ENCODE data around the gene ATG5.
A peak's percentile ranks its signal among the peaks of the same experiment; 100 is the strongest.

Gene ATG5

DNA sequence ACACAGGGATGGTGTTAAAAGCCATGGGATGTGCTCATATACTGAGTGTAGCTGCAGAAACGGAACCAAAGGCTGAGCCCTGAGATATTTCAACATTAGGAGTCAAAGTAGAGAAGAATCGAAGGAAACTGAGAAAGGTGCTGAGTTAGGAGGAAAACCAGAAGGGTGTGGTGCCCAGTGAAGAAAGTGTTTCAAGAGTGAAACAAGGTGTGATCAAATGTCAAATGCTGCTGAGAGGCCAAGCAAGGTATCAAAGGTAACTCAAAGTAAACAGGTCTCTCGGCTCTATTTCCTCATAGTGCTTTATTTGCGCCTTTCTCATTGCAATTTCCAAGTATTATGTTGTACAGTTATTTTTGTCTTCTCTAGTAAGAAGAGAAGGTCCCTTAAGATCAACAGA lies 145.4 kb downstream of the ATG5 start:
- Mint-ChIP-seq H3K4me1 (ENCODE audit: low read depth) (peaks cover 28% of the 10 kb centered on the region), H3K4me3 (no peak overlapping the region), H3K36me3 (ENCODE audit: low read depth) (peaks cover 23% of the 10 kb centered on the region), H3K27ac (no peak overlapping the region), H3K27me3 (ENCODE audit: low read depth) (no peaks in the 10 kb centered on the region), H3K9me3 (peaks cover 5% of the 10 kb centered on the region)

DNA sequence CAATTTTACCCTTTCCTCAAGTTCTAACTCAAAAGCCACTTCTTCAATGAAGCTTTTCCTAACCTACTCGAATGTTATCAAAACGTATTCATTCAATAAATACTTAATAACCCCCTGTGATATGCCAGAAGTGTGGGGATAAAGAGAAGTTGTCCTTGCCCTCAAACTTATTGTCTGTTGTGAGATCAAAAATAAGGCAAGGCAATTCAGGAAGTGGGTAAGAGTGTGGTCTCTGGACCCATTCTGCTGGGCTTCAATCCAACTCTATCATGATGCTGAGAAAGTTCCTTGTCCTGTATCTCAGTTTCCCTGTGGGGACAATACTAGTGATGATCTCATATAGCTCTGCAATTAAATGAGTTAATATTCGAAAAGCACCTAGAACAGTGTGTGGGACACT lies 146.7 kb downstream of the ATG5 start:
- Mint-ChIP-seq H3K4me1 (ENCODE audit: low read depth) (peaks cover 25% of the 10 kb centered on the region), H3K4me3 (no peak overlapping the region), H3K27me3 (ENCODE audit: low read depth) (no peaks in the 10 kb centered on the region), H3K9me3 (peaks cover 5% of the 10 kb centered on the region), H3K36me3 (ENCODE audit: low read depth) (peaks cover 24% of the 10 kb centered on the region), H3K27ac (no peak overlapping the region)

- H3K27ac Mint-ChIP-seq, result no peak overlapping the region
- H3K9me3 Mint-ChIP-seq, result peaks cover 5% of the 10 kb centered on the region
- H3K27me3 Mint-ChIP-seq (ENCODE audit: low read depth), result no peaks in the 10 kb centered on the region
- H3K36me3 Mint-ChIP-seq (ENCODE audit: low read depth), result peaks cover 19% of the 10 kb centered on the region
- peaks cover 24% of the 10 kb centered on the region for H3K4me1 Mint-ChIP-seq (ENCODE audit: low read depth)
- no peak overlapping the region for H3K4me3 Mint-ChIP-seq
Measured at GRCh38 chr6:106177786-106178185, 147.8 kb downstream of the ATG5 start.

DNA sequence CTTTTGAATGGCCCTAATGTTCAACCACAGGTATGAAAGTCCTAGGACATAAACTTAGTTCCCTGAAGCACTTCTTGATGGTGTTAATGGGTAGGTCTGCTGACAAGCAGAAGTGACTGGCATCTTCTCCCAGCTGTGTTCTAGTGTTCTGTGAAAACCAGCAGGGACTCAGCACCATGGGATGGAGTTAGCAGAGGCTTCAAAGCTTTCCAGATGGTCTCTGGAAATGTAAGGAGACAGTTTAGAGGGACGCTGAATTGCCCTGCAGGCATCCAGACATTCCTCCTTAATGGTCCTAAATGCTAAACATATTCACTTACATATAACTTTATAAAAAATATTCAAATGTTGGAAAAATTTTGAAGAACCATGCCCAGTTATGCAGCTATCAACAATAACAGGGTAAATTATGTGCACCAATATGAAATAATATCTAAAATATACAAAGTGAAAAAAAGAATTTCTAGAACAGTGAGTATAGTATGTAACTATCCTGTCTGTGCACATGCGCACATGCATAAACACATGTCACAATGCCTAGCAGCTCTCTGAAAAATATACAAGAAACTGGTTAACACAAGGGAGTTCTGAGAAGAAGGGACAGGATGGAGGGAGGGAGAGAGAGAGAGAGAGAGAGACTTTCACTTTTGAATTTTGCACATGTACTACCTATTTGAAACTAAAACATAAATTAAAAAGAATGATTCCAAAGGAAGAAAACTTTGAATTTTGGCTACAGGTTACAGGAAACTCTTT lies 152.3 kb downstream of the ATG5 start:
- H3K27me3 Mint-ChIP-seq (ENCODE audit: low read depth), result no peaks in the 10 kb centered on the region
- peaks cover 5% of the 10 kb centered on the region for H3K9me3 Mint-ChIP-seq
- H3K4me3 Mint-ChIP-seq, result peak overlapping the region; percentile 3
- peaks cover 33% of the 10 kb centered on the region for H3K4me1 Mint-ChIP-seq (ENCODE audit: low read depth)
- peaks cover 17% of the 10 kb centered on the region for H3K36me3 Mint-ChIP-seq (ENCODE audit: low read depth)
- H3K27ac Mint-ChIP-seq, result peak overlapping the region; percentile 24

DNA sequence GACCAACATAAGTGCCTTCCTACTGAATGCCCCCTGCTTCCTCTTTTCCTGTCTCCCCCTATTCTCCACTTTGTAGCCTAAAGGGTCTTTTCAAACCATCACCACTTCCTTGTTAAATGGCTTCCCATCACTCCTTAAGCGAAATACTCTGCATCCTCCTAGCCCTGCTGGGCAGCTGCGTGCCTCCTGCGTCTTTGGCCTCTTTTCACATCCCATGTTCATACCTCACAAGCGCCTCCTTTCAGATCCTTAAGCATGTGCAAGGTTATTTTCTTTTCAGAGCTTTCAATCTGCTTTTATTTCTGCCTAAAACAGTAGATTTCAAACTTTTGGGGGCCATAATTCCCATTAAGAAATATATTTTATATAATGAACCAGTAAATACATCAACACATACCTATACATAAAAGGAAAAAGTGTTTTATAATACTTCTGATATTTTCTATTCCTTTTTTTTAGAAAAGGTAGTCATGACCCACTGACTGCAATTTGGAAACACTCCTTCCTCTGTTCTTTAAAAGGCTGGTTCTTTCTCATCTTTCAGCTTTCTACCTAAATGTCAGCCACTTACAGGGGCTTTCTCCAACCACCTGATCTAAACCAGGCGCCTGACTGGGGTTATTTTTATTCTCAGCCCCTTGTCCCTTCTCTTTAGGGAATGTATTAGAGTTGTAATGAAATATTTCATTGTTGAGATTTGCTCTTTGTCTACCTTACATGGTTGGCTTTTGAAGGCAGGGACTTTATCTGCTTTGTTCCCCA lies 155.3 kb downstream of the ATG5 start:
- no peak overlapping the region for H3K27ac Mint-ChIP-seq
- H3K27me3 Mint-ChIP-seq (ENCODE audit: low read depth), result no peaks in the 10 kb centered on the region
- no peak overlapping the region for H3K4me3 Mint-ChIP-seq
- no peaks in the 10 kb centered on the region for H3K9me3 Mint-ChIP-seq
- H3K4me1 Mint-ChIP-seq (ENCODE audit: low read depth), result peaks cover 36% of the 10 kb centered on the region
- peaks cover 6% of the 10 kb centered on the region for H3K36me3 Mint-ChIP-seq (ENCODE audit: low read depth)

GRCh38 chr6:106169517-106169916 lies 156.0 kb downstream of the ATG5 start:
- Mint-ChIP-seq H3K4me3 (no peak overlapping the region), H3K27me3 (ENCODE audit: low read depth) (no peaks in the 10 kb centered on the region), H3K27ac (no peak overlapping the region), H3K4me1 (ENCODE audit: low read depth) (peaks cover 40% of the 10 kb centered on the region), H3K36me3 (ENCODE audit: low read depth) (peaks cover 6% of the 10 kb centered on the region), H3K9me3 (no peaks in the 10 kb centered on the region)

- Mint-ChIP-seq H3K27ac (no peak overlapping the region), H3K4me3 (no peak overlapping the region), H3K36me3 (ENCODE audit: low read depth) (peaks cover 6% of the 10 kb centered on the region), H3K27me3 (ENCODE audit: low read depth) (no peaks in the 10 kb centered on the region), H3K9me3 (no peaks in the 10 kb centered on the region), H3K4me1 (ENCODE audit: low read depth) (peaks cover 47% of the 10 kb centered on the region)
Measured at GRCh38 chr6:106168097-106168888, 157.3 kb downstream of the ATG5 start.

GRCh38 chr6:106167096-106167814 lies 158.3 kb downstream of the ATG5 start:
- peaks cover 52% of the 10 kb centered on the region for H3K4me1 Mint-ChIP-seq (ENCODE audit: low read depth)

DNA sequence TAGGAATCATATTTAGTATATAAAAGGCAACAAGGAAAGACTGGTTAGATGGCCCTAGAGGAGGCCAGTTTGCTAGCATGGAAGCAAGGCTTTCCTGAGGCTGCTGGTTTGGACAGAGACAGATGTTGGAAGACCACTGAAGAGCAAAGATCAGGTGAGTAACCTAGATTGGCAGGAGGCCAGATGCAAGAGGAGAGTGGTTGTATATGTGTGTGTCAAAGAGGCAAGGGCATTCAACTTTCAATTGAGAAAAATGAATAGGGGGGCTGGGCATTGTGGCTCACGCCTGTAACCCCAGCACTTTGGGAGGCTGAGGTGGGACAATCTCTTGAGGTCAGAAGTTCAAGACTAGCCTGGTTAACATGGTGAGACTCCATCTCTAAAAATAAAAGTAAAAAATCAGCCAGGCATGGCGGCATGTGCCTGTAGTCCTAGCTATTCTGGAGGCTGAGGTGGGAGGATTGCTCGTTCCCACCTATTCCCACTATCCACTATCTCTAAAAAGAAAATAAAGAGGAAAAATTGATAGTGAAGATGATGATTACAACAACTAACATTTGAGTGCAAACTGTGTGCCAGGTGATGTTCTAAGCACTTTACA lies 159.6 kb downstream of the ATG5 start:
- peaks cover 48% of the 10 kb centered on the region for H3K4me1 Mint-ChIP-seq (ENCODE audit: low read depth)
- H3K27ac Mint-ChIP-seq, result peak overlapping the region; percentile 46
- no peaks in the 10 kb centered on the region for H3K9me3 Mint-ChIP-seq
- H3K27me3 Mint-ChIP-seq (ENCODE audit: low read depth), result no peaks in the 10 kb centered on the region
- peaks cover 6% of the 10 kb centered on the region for H3K36me3 Mint-ChIP-seq (ENCODE audit: low read depth)
- no peak overlapping the region for H3K4me3 Mint-ChIP-seq

More at GRCh38 chr6:106167096-106167814, 158.3 kb downstream of the ATG5 start:
- H3K4me3 Mint-ChIP-seq, result no peak overlapping the region
- peak overlapping the region; percentile 64 for H3K27ac Mint-ChIP-seq
- no peaks in the 10 kb centered on the region for H3K27me3 Mint-ChIP-seq (ENCODE audit: low read depth)
- peaks cover 6% of the 10 kb centered on the region for H3K36me3 Mint-ChIP-seq (ENCODE audit: low read depth)
- no peaks in the 10 kb centered on the region for H3K9me3 Mint-ChIP-seq

DNA sequence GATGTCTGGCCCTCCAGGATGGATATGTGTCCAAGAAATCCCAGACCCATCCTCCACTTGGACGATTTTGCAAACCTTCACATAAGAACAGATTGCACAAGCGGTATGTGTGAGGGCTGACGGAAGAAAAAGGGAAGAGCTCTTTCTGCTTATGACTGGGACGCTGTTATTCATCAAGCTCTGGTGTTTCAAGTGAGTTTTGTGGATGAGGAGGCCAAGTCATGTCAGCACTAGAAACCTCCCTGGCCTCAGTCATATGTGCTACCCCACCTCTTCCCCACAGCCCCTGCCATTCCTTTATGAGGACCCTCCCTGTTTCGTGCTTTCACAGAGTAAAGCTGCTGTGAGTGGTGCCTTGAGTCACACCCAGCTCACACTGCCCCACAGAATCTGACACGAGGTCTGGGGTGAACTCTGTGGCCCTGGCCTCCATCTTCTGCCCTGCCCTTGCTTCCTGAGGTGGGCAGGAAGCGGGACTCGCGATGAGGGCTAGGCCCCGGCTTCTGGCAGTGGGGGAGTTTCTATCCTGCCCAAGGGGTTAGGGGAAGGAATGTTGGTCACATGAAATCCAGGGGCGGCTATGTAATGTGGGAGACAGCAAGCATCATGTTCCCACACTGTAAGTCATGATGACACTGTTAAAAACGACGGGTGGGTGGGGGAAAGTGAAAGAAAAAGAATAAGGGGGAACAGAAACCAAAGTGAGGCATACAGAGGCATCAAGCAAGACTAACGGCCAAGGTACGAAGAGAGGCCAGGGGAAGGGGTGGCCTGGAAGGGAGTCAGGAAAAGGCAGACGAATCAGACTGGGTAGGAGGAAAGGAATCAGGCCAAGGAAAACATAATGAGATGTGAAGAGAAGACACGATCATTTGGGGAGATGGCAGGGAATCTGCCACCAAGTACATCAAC lies 161.3 kb downstream of the ATG5 start:
- no peaks in the 10 kb centered on the region for H3K9me3 Mint-ChIP-seq
- H3K27me3 Mint-ChIP-seq (ENCODE audit: low read depth), result no peaks in the 10 kb centered on the region
- peaks cover 2% of the 10 kb centered on the region for H3K36me3 Mint-ChIP-seq (ENCODE audit: low read depth)
- H3K27ac Mint-ChIP-seq, result peak overlapping the region; percentile 94
- peaks cover 41% of the 10 kb centered on the region for H3K4me1 Mint-ChIP-seq (ENCODE audit: low read depth)
- H3K4me3 Mint-ChIP-seq, result peak overlapping the region; percentile 70

DNA sequence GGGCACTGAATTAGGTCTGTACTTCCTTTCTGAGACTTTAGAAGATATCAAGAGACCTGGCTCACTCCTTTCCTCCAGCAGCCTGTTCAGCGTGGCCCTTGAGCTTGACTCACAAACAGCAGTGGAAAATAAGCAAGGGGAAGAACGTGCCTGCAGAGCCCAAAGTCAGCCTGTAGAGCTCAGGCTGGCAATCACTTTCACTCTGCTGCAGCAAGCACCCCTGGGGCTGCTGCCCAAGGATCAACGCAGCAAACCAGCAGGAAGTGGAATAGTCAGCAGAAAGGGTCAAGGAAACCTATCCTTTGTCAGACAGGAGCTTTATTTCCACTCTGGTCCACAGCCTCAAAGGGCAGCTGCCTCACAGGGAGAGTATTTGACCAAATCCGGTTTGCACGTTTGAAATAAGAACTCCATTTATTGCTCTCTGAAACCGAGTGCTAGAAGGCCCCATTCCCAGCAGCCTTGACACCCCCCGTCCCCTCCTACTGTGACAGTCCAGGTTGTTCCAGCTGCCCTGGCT lies 162.1 kb downstream of the ATG5 start:
- Mint-ChIP-seq H3K4me3 (peak overlapping the region; percentile 70), H3K4me1 (ENCODE audit: low read depth) (peaks cover 41% of the 10 kb centered on the region)

GRCh38 chr6:106162921-106163320 lies 162.6 kb downstream of the ATG5 start:
- peaks cover 2% of the 10 kb centered on the region for H3K36me3 Mint-ChIP-seq (ENCODE audit: low read depth)
- no peaks in the 10 kb centered on the region for H3K9me3 Mint-ChIP-seq
- peak overlapping the region; percentile 70 for H3K4me3 Mint-ChIP-seq
- H3K4me1 Mint-ChIP-seq (ENCODE audit: low read depth), result peaks cover 41% of the 10 kb centered on the region
- H3K27ac Mint-ChIP-seq, result peak overlapping the region; percentile 94
- H3K27me3 Mint-ChIP-seq (ENCODE audit: low read depth), result no peaks in the 10 kb centered on the region

More for the DNA sequence above, 162.1 kb downstream of the ATG5 start:
- Mint-ChIP-seq H3K27me3 (ENCODE audit: low read depth) (no peaks in the 10 kb centered on the region), H3K27ac (peak overlapping the region; percentile 94), H3K36me3 (ENCODE audit: low read depth) (peaks cover 2% of the 10 kb centered on the region), H3K9me3 (no peaks in the 10 kb centered on the region)

DNA sequence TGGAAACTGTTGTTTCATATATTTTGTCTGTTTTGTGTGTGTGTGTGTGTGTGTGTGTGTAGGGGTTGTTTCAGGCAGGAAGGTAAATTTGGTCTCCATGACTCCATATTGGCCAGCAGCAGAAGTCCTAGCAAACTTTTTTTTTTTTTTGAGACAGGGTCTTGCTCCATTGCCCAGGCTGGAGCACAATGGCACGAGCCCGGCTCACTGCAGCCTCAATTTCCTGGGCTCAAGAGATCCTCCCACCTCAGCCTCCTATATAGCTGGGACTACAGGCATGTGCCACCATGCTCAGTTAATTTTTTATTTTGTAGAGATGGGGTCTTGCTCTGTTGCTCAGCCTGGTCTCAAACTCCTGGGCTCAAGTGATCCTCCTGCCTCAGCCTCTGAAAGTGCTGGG lies 163.7 kb downstream of the ATG5 start:
- peaks cover 37% of the 10 kb centered on the region for H3K4me1 Mint-ChIP-seq (ENCODE audit: low read depth)
- H3K9me3 Mint-ChIP-seq, result no peaks in the 10 kb centered on the region
- H3K27ac Mint-ChIP-seq, result no peak overlapping the region
- H3K36me3 Mint-ChIP-seq (ENCODE audit: low read depth), result peaks cover 2% of the 10 kb centered on the region
- no peaks in the 10 kb centered on the region for H3K27me3 Mint-ChIP-seq (ENCODE audit: low read depth)
- no peak overlapping the region for H3K4me3 Mint-ChIP-seq

Measured in T-helper 1 cell treated with Interleukin-12 subunit alpha and Interleukin-12 subunit beta and Interleukin-4 antibody, amounts not matched to agents 30 μg/mL and 1 μg/mL, for 36 hours (primary cell).